BLaER1 (cell line): ENCODE results near the gene CHCHD2.

Source experiments
- H3K27ac ChIP-seq: shearing (Covaris generic); formaldehyde crosslinking; 2 replicates; pipeline ENCODE4 v1.8.1; 2022
- H3K27me3 ChIP-seq: shearing (Covaris generic); formaldehyde crosslinking; 2 replicates; pipeline ENCODE4 v1.8.1; 2022
- H3K36me3 ChIP-seq: shearing (Covaris generic); formaldehyde crosslinking; 2 replicates; pipeline ENCODE4 v1.8.1; 2022
- H3K4me1 ChIP-seq: shearing (Covaris generic); formaldehyde crosslinking; 2 replicates; pipeline ENCODE4 v1.8.1; 2022
- H3K4me2 ChIP-seq: shearing (Covaris generic); formaldehyde crosslinking; 2 replicates; pipeline ENCODE4 v1.8.1; 2022
- H3K4me3 ChIP-seq: shearing (Covaris generic); formaldehyde crosslinking; 2 replicates; pipeline ENCODE4 v1.8.1; 2022
- H3K9ac ChIP-seq: shearing (Covaris generic); formaldehyde crosslinking; 2 replicates; pipeline ENCODE4 v1.8.1; 2022
- H3K9me3 ChIP-seq: shearing (Covaris generic); formaldehyde crosslinking; 2 replicates; pipeline ENCODE4 v1.8.1; 2022
- H4K20me1 ChIP-seq: shearing (Covaris generic); formaldehyde crosslinking; 2 replicates; pipeline ENCODE4 v1.8.1; 2022
- Cebpa-rat ChIP-seq: shearing (Covaris generic); IDR thresholded peaks from 2 replicates; pipeline ENCODE4 v1.8.1; 2022

CHCHD2 gene

GRCh38 chr7:56063882-56064625 lies 42.2 kb downstream of the CHCHD2 start, which contains the start of gene SUMF2:
Gene SUMF2 (plus strand): TSS chr7:56064286. CDS start chr7:56064312, 26 bp downstream.
- H3K4me1 ChIP-seq: peaks cover 38% of the 10 kb centered on the region
- H3K27ac ChIP-seq: peak within 1 kb of the TSS; percentile 88

DNA sequence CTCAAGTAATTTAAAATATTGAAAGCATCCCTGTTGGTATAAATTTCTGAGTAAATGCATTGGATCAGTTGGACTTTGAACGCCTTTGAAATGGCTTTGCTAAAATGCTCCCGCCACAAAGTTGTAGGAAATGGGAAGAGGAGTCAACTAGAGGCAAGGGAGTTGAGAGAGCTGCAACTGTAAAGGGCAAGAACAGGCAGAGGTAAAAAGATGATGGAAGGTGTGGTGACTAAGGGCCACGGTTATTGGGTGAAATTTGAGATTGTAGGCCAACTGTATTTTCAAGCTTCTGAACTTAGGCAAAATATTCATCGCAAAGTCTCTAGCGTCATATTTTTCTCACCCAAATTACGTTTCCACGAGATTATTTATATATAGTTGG lies 42.8 kb downstream of the CHCHD2 start:
- H3K27ac ChIP-seq: peak overlapping the region; percentile 88; the same call in 1 of the 2 replicates
- no peaks in the 10 kb centered on the region for H3K9me3 ChIP-seq
- peak overlapping the region; percentile 79 for H3K4me2 ChIP-seq
- peak overlapping the region; percentile 91; the same call in 1 of the 2 replicates for H3K9ac ChIP-seq
- peaks cover 71% of the 10 kb centered on the region for H3K36me3 ChIP-seq
- H3K27me3 ChIP-seq: no peaks in the 10 kb centered on the region
- H3K4me1 ChIP-seq: peaks cover 38% of the 10 kb centered on the region
- no peak for TF ChIP-seq Cebpa-rat
- peak overlapping the region; percentile 73 for H3K4me3 ChIP-seq
- H4K20me1 ChIP-seq: peaks cover 62% of the 10 kb centered on the region

More at GRCh38 chr7:56063882-56064625, 42.2 kb downstream of the CHCHD2 start, which contains the start of gene SUMF2:
- H3K36me3 ChIP-seq: peaks cover 71% of the 10 kb centered on the region
- H4K20me1 ChIP-seq: peaks cover 57% of the 10 kb centered on the region
- H3K9ac ChIP-seq: peak within 1 kb of the TSS; percentile 91
- H3K4me2 ChIP-seq: peak within 1 kb of the TSS; percentile 79
- H3K27me3 ChIP-seq: no peaks in the 10 kb centered on the region
- H3K4me3 ChIP-seq: peak within 1 kb of the TSS; percentile 73
- TF ChIP-seq Cebpa-rat: peak; percentile 86; the same call in 1 of the 2 replicates
- no peaks in the 10 kb centered on the region for H3K9me3 ChIP-seq

- Histone ChIP-seq H3K4me3 (no peak overlapping the region), H4K20me1 (peaks cover 73% of the 10 kb centered on the region), H3K9ac (no peak overlapping the region)
Measured at GRCh38 chr7:56062382-56062781, 43.9 kb downstream of the CHCHD2 start.

GRCh38 chr7:56053993-56054392 lies 52.3 kb downstream of the CHCHD2 start:
- H3K27ac ChIP-seq: no peak overlapping the region
- H4K20me1 ChIP-seq: peaks cover 64% of the 10 kb centered on the region
- H3K27me3 ChIP-seq: no peaks in the 10 kb centered on the region
- no peak overlapping the region for H3K4me3 ChIP-seq
- H3K36me3 ChIP-seq: peaks cover 63% of the 10 kb centered on the region
- no peak for TF ChIP-seq Cebpa-rat
- H3K4me2 ChIP-seq: peak overlapping the region; percentile 84
- peaks cover 44% of the 10 kb centered on the region for H3K4me1 ChIP-seq
- no peaks in the 10 kb centered on the region for H3K9me3 ChIP-seq
- H3K9ac ChIP-seq: peak overlapping the region; percentile 99; the same call in 1 of the 2 replicates

More at GRCh38 chr7:56062382-56062781, 43.9 kb downstream of the CHCHD2 start:
- H3K27me3 ChIP-seq: no peaks in the 10 kb centered on the region
- H3K36me3 ChIP-seq: peaks cover 72% of the 10 kb centered on the region
- no peak overlapping the region for H3K27ac ChIP-seq
- H3K4me2 ChIP-seq: no peak overlapping the region
- H3K4me1 ChIP-seq: peaks cover 38% of the 10 kb centered on the region
- no peak for TF ChIP-seq Cebpa-rat
- no peaks in the 10 kb centered on the region for H3K9me3 ChIP-seq

DNA sequence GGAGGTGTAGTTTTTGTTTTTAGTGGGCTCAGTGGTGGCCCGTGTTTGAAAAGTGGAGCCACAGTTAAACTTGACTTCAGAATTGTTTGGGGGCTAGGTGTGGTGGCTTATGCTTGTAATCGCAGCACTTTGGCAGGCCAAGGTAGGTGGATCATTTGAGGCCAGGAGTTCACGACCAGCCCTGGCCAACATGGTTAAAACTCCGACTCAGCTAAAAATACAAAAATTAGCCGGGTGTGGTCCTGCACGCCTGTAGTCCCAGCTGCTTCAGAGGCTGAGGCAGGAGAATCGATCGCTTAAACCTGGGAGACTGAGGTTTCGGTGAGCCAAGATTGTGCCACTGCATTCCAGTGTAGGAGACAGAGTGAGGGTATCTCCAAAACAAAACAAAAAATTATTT lies 52.9 kb downstream of the CHCHD2 start:
- Histone ChIP-seq H4K20me1 (peaks cover 59% of the 10 kb centered on the region), H3K27me3 (no peaks in the 10 kb centered on the region), H3K4me1 (peaks cover 44% of the 10 kb centered on the region), H3K9me3 (no peaks in the 10 kb centered on the region), H3K4me3 (no peak overlapping the region), H3K27ac (no peak overlapping the region), H3K9ac (peak overlapping the region; percentile 99), H3K36me3 (peaks cover 57% of the 10 kb centered on the region), H3K4me2 (peak overlapping the region; percentile 84)
- no peak for TF ChIP-seq Cebpa-rat
